ENCODE results near the gene COPS3.
"Not testable (repeated sequence)": the region's sequence is repeated elsewhere in the genome, so short reads cannot be mapped to it uniquely, and the experiment has no call there.

Gene COPS3

DNA sequence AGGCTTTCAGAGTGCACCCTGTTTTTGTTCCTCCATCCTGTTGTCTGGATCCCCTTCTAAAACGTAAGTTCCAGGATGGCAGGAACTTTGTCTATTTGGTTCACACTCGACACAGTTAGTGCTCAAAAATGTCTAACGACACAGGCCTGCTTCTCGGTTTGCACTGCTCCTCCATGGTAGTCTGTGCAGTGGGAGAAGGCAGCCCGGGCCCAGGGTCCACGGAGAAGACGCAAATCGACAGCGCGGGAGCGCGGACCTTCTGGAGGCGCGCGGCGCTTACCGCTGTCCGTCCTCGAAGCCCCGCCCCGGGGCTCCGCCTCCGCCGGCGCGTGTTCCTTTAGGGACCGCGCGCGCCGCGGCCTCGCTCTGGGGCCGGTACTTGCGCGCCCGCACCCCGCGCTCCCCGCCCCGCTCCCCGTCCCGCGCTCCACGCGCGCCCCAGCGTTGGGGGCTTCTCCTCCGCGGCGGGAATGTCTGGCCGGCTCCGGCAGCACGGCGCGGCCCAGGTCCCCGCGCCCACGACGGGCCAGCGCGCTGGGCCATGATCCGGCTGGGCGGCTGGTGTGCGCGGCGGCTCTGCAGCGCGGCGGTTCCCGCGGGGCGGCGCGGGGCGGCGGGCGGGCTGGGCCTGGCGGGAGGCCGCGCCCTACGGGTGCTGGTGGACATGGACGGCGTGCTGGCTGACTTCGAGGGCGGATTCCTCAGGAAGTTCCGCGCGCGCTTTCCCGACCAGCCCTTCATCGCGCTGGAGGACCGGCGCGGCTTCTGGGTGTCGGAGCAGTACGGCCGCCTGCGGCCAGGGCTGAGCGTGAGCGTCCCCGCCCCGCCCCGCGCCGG lies 22.2 kb upstream of the COPS3 start, which contains the start of gene NT5M:
Gene NT5M, plus strand, starts transcription at position 364 of the 837 bp plus-strand sequence. Its CDS starts 178 bp downstream, at position 542.
- DNase-seq, result peak in 51 of 56 donors; percentile 21 to 84 (median 59)

DNA sequence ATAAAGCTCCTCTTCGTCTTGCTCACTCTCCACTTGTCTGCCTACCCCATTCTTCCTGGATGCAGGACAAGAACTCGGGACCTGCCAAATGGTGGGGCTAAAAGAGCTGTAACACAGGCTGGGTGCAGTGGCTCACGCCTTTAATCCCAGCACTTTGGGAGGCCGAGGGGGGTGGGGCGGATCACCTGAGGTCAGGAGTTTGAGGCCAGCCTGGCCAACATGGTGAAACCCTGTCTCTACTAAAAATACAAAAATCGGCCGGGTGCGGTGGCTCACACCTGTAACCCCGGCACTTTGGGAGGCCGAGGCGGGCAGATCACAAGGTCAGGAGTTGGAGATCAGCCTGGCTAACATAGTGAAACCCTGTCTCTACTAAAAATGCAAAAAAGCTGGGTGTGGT lies 20.6 kb upstream of the COPS3 start:
- not testable (repeated sequence) for DNase-seq

DNA sequence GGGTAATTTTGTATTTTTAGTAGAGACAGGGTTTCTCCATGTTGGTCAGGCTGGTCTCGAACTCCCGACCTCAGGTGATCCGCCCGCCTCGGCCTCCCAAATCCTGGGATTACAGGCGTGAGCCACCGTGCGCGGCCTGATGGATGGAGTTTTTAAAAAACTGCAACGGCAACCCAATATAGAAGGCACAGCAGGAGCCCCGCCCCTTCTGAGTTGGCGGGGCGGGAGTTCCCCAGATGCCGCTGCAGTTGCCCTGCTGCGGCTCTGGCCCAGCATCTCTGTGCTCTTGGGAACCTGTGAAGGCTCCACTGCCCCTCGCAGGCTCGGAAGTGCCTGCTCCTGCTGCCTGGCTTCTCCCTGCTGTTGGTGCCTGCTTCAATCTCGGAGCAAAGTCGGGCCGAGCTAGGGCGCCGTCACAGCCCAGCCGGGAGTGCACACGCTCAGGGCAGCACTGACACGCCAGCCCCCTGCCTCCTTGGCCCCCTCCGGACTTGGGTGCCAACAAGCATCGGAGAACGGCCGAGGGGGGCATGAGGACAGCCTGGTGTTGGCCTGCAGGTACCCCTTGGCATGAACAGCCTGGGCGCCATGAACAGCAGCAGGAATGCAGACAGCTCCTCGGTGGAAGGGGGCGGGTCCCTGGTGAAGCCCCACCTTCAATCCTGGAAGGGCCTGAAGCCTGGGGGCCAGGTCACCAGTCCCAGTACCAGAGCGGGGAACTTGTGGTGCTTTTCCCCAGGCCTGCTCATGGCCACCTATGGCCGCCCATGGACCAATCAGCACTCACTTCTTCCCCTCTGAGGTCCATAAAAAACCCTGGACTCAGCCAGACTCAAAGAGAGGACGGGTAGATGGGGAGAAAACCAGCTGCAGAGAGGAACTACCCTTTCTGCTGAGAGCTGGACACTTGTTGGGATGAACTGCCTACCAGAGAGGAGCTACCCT lies 19.9 kb upstream of the COPS3 start:
- DNase-seq, result peak in 12 of 56 donors; percentile 7 to 52 (median 16)

DNA sequence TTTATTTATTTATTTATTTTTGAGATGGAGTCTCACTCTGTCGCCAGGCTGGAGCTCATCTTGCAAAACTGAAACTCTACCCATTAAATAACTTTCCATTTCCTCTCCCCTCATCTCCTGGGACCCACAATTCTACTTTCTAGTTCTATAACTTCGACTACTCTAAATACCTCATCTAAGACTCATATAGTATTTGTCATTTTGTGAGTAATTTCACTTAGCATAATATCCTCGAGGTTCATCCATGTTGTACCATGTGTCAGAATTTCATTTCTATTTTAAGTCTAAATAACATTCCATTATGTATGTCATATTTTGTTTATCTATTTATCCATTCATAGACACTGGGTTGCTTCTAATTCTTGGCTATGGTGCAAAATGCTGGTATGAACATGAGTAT lies 17.1 kb upstream of the COPS3 start:
- DNase-seq, result no peak

DNA sequence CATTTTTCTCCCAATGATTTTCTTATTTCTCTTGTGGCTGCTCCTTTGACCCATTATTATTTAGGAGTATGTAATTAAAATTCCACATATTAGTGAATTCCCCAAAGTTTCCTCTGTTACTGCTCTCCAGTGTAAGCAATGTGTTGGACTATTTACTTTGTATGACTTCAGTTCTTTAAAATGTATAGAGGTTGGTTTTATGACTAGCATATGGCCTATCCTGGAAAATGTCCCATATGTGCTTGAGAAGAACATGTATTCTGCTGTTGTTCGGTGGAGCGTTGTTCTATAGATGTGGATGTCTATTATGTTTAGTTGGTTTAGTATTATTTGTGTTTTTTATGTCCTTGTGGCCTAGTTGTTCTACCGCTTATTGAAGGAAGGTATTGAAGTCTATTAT lies 16.2 kb upstream of the COPS3 start:
- no peak for DNase-seq

DNA sequence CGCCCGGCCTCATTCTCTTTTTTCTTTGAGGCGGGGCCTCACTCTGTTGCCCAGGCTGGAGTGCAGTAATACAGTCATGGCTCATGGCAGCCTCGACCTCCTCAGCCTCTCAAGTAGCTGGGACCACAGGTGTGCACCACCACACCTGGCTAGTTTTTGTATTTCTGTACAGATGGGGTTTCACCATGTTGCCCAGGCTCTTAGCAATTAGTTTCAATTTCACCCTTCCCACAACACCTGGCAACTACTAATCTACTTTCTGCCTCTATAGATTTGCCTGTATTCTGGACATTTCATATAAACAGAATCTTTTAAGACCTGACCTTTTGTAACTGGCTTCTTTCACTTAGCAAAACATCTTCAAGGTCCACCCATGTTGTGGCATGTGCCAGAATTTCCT lies 14.1 kb upstream of the COPS3 start:
- no peak for DNase-seq

DNA sequence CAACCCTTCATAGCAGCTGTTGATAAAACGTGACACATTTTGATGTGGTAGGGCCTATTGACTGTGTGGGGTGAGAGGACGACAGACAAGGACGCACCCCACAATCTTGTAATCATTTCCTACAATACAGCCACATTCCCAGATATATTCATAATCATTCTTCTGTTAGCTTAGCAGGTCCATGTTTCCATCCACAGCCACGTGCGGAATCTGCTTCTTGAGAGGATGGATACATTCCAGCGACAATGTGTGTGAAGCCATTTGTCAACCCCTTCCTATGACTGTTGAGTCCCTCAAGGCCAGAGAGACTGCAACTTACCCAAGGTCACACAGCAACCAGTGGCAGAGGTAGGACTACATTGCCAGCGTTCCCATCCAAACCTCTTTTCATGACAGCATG lies 8.7 kb upstream of the COPS3 start:
- DNase-seq, result no peak

DNA sequence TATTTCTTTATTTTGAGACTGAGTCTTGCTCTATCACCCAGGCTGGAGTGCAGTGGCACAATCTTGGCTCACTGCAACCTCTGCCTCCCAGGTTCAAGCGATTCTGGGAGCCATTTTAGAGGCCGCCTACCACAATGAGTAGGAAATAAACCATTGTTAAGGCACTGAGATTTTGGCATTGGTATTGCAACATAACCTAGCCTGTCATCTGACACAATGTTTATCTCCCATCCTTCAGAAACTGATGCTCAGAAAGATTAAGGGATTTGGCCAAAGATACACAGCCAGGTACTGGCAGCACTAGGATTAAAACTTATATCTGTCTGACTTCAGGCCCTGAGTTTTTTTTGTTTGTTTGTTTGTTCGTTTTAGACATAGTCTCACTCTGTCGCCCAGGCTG lies 8.0 kb upstream of the COPS3 start:
- no peak for DNase-seq

DNA sequence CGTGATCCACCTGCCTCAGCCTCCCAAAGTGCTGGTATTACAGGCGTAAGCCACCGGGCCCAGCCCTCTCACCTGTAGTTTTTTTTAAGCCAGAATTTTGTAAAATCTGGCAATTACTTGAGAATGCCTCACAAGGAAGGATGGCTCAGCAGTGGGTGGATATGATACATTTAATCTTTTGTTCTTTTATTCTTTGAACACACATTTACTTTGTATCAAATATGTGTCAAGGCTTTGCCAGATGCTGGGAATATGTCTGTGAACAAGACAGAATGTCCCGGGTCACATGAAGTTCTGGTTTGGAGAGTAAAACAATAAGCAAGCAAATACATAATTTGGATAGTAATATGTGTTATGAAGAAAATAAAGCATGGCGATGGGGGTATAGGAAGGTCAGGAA lies 4.9 kb upstream of the COPS3 start:
- DNase-seq, result peak in 4 of 56 donors; percentile 16 to 36 (median 24)

DNA sequence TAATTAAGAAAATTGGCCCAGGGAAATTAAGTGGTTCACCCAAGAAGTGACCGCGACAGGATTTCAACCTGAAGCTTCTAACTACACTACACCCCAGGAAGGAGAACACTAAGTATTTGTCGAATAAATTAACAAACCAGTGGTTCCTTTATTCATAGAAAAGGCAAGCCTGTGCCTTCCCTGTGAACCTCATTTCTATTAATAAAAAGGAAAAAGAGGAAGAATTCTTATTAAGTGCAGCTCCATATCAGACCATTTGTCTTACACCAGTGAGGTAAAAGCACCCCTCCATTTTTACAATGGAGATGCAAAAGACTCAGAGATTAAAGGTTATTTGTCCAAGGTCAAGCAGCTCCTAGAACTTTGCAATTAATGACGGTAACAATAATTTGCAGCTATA lies 1.7 kb downstream of the COPS3 start:
- DNase-seq, result no peak

DNA sequence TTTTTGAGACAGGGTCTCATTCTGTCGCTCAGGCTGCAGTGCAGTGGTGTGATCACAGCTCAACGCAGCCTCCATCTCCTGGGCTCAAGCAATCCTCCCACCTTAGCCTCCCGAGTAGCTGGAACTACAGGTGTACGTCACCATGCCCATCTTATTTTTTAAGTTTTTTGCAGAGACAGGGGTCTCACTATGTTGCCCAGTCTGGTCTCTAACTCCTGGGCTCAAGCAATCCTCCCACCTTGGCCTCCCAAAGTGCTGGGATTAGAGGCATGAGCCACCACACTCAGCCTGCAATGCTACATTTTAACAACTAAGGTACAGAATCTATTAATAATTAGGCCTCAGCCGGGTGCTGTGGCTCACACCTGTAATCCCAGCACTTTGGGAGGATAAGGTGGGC lies 3.6 kb downstream of the COPS3 start:
- not testable (repeated sequence) for DNase-seq

DNA sequence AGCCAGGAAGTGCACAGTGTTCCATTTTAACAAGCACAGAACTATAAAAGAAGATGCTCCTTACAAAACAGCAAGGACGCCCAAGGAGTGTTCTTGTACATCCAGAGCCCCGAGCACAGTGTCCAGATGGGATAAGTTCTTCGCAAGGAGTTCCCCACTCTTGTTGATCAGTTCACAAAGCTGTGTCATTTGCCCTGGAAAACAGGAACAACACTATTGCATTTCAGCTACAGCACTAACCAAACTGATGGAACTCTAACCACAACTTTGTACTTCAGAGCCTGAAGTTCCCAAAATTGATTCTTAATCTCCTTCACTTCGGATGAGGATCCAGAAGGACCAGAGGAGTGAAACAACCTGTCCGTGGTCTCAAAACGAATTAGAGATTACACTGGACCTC lies 5.1 kb downstream of the COPS3 start:
- no peak for DNase-seq

DNA sequence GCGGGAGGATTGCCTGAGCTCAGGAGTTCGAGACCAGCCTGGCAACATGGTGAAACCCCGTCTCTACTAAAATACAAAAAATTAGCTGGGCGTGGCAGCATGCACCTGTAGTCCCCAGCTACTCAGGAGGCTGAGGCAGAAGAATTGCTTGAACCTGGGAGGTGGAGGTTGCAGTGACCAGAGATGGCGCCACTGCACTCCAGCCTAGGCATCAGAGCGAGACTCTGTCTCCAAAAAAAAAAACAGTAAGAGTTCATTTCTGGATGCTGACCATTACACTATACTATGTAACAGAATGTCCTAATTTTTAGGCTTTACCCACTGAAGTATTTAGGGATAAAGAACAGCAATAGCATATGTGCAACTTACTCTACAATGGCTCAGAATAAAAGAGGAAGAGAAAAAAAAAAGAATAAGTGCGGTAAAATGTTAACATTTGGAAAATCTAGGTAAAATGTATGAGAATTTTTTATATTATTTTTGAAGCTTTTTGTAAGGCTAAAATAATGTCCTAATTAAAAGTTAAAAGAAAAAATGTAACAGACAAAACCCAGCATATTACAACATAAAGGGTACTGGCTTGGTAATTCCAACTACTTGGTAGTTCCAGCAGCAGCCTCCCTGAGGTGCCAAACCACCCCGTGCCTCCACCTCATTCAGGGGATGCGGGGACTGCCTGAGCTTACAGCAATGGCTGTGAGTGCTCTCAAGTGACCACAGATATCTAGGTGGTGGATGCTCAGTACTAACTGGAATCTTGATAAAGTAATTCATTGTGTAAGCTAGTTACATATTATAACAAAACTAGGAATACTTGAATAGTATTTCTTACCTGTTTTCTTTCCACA lies 10.9 kb downstream of the COPS3 start:
- DNase-seq, result no peak

DNA sequence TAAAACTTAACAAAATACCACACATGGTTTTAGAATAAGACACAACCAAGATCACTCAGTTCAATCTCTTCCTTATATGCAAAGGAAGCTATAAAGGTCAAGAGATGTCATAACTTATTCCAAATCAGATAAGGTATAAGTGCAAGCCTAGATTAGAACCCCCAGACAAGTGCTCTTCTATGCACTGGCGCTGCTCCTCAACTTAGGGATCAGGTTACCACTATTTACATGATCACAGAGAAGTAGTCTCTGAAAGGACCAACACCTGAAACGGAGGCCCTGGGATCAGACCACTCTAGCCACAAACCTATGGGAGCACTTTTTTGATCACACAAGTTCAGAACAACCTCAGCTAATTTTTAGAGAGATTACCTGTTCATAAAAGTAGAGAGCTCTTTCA lies 16.6 kb downstream of the COPS3 start:
- no peak for DNase-seq

DNA sequence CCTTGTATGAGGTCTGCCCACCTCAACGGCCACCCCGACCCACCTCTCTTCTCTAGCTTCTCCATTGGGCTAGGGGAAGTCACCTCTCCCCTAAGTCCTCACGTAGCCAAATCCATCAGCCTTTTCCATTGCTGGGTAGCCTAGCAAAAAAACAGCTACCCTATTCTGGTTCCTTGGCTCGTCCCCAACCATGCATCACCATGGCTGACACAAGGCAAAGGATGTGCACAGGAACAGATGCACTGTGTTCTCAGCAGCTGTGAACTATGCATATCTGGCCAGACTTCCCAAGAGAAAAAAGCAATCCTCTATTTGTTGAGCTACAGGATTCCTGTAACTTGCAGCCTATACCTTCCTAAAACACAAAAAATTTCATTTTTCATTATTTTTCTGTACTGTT lies 22.0 kb downstream of the COPS3 start:
- peak in 32 of 56 donors; percentile 5 to 71 (median 36) for DNase-seq

DNA sequence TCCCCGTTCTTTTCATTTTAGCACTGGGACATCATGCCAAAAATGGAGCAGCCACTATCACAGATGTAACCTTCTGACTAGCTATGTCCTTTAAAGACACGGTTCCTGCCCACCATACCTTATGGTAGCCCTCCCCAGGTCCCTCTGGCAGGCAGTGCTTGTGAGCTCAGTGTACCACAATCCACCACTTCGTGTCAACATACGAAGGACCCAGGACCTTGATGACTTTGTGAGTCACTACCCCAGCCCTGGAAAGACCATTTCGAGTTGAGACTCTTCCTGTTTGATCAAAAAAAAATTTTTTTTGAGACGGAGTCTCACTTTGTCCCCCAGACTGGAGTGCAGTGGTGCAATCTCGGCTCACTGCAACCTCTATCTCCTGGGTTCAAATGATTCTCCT lies 23.0 kb downstream of the COPS3 start:
- DNase-seq, result no peak

DNA sequence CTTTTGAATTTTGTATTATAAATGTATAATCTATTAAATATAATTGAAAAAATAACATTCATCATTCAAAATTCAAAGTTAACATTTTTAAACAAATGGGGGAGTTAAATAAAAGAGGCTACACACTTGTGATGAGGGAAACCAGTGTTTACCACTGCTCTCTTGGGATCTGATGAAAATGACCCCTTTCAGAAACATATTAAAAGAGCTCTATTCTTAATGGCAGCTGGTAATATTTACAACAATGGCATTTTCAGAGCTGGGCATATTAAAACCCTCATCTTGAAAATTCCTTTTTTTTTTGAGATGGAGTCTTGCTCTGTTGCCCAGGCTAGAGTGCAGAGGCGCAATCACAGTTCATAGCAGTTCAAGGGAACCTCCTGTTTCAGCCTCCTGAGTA lies 24.7 kb downstream of the COPS3 start:
- no peak for DNase-seq

DNA sequence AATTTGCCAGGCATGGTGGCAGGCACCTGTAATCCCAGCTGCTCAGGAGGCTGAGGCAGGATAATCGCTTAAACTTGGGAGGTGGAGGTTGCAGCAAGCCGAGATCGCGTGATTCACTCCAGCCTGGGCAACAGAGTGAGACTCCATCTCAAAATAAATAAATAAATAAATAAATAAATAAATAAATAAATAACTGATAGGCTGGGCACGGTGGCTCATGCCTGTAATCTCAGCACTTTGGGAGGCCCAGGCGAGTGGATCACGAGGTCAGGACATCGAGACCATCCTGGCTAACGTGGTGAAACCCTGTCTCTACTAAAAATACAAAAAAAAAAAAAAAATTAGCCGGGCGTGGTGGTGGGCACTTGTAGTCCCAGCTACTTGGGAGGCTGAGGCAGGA lies 25.4 kb downstream of the COPS3 start:
- not testable (repeated sequence) for DNase-seq

DNA sequence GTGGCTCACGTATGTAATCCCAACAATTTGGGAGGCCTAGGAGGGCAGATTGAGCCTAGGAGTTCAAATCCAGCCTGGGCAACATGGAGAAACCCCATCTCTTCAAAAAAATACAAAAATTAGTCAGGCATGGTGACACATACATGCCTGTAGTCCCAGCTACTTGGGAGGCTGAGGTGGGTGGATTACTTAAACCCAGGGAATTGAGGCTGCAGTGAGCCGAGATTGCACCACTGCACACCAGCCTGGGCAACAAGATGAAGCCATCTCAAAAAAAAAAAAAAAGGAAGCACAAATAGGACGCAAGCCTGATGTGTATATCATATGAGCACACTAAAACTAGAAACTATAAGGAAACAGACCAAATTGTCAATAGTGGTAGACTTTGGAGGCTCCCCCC lies 27.0 kb downstream of the COPS3 start:
- DNase-seq, result peak in 5 of 56 donors; percentile 9 to 34 (median 18)

DNA sequence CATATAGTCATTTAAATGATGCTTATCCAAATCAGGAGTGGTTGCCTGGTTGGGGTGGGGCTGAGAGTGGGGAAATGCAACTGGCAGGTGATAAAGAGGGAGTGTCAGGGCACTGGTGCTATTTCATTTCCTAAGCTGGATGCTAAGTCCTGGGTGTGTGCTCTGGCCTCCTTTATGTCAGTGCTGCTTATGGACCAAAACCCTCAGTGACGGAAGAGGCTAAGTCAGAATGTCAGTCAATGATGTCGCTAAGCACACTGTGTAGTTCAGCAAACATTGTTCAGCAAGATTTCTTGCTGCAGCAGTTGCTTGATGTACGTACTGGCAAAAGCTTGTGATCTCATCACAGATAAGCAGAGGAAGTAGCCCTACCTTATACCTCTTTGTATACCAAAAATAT lies 27.6 kb downstream of the COPS3 start:
- DNase-seq, result no peak

DNA sequence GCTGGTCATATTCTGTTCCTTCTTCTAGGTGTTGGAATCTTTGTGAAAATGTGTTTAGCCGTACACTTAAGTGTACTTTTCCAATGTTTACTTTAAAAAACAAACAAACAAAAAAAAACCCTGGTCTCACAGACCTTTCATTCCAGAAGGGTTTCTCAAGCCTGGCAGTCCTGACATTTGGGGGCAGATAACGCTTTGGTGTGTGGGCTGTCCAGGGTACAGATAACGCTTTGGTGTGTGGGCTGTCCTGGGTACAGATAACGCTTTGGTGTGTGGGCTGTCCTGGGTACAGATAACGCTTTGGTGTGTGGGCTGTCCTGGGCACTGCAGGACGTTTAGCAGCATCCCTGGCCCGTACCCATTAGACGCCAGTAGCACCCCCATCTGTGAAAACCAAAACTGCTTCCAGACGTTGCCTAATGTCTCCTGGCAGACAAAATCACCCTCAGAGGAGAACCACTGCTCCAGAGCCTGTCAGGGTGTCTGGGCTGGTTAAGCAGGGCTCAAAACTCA lies 28.8 kb downstream of the COPS3 start:
- no peak for DNase-seq
